ENCODE data around the gene PHC1. TPM values are rescaled to one million over a fixed set of nuclear protein-coding genes. Genes with fewer than 3 reads are reported as not detected.

Gene PHC1
- total RNA-seq, 1 donor = 27.6 TPM

- no peak overlapping the region for H3K4me3 ChIP-seq (ENCODE audit: low read depth, low read length)
- TF ChIP-seq CTCF (IDR thresholded peaks at IDR 0.05; ENCODE audit: insufficient read depth, low read length) = no peak
- no peak for DNase-seq (ENCODE audit: low read depth)
Measured at GRCh38 chr12:8907513-8907912, 6.8 kb upstream of the PHC1 start.

GRCh38 chr12:8909752-8910151, 4.6 kb upstream of the PHC1 start:
- no peak for TF ChIP-seq CTCF (IDR thresholded peaks at IDR 0.05; ENCODE audit: insufficient read depth, low read length)
- DNase-seq (ENCODE audit: low read depth) = no peak
- H3K4me3 ChIP-seq (ENCODE audit: low read depth, low read length) = no peak overlapping the region

GRCh38 chr12:8911606-8912268, 2.6 kb upstream of the PHC1 start:
- TF ChIP-seq CTCF (IDR thresholded peaks at IDR 0.05; ENCODE audit: insufficient read depth, low read length) = no peak
- H3K4me3 ChIP-seq (ENCODE audit: low read depth, low read length) = no peak overlapping the region
- DNase-seq (ENCODE audit: low read depth) = no peak

GRCh38 chr12:8912914-8913313, 1.4 kb upstream of the PHC1 start:
- DNase-seq (ENCODE audit: low read depth) = no peak
- TF ChIP-seq CTCF (IDR thresholded peaks at IDR 0.05; ENCODE audit: insufficient read depth, low read length) = peak; percentile 14
- peak overlapping the region; percentile 15 for H3K4me3 ChIP-seq (ENCODE audit: low read depth, low read length)

GRCh38 chr12:8913702-8914032, 642 bp upstream of the PHC1 start:
- H3K4me3 ChIP-seq (ENCODE audit: low read depth, low read length) = peak overlapping the region; percentile 73
- DNase-seq (ENCODE audit: low read depth) = no peak
- no peak for TF ChIP-seq CTCF (IDR thresholded peaks at IDR 0.05; ENCODE audit: insufficient read depth, low read length)

GRCh38 chr12:8914716-8915526, 612 bp downstream of the PHC1 start:
- H3K4me3 ChIP-seq (ENCODE audit: low read depth, low read length) = peak overlapping the region; percentile 90
- DNase-seq (ENCODE audit: low read depth) = peak; percentile 34
- TF ChIP-seq CTCF (IDR thresholded peaks at IDR 0.05; ENCODE audit: insufficient read depth, low read length) = no peak

Measured in fibroblast of the aortic adventitia (primary cell).